ENCODE measurements around the gene METTL14. TPM values are rescaled to one million over a fixed set of nuclear protein-coding genes. Genes with fewer than 3 reads are reported as not detected.

Gene METTL14
- total RNA-seq, 3 donors from 2014 or later = 33.6 to 53.6 (median 36.4) TPM

DNA sequence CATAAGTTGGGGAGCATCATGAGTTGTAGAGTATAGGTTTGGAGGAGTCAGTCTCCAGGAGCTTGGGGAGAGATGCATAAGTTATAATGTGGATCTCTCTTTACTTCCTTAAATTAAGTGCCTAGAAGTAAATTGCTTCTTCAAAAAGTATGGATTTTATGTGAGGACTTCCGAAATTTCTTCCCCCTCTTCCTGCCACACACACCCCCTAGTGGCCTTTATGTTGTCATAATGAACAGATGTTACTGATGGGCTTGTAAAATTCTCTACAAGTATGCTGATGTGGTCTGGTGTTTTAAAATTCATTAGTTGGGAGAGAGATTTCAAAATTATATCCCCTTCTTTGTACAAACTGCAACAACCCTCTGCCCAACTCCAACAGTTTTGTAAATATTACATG lies 2.3 kb upstream of the METTL14 start:
- H3K9me3 ChIP-seq = no peaks in the 10 kb centered on the region
- intact Hi-C loops (cut with DNase I, micrococcal nuclease) = no loop called here
- DNase-seq (no peak), ATAC-seq (no peak)
- peaks cover 10% of the 10 kb centered on the region for H3K4me1 ChIP-seq (ENCODE audit: low read depth)
- no peaks in the 10 kb centered on the region for H3K36me3 ChIP-seq (ENCODE audit: low read depth)
- no peak overlapping the region for H3K4me3 ChIP-seq
- TF ChIP-seq, protein P1, sequence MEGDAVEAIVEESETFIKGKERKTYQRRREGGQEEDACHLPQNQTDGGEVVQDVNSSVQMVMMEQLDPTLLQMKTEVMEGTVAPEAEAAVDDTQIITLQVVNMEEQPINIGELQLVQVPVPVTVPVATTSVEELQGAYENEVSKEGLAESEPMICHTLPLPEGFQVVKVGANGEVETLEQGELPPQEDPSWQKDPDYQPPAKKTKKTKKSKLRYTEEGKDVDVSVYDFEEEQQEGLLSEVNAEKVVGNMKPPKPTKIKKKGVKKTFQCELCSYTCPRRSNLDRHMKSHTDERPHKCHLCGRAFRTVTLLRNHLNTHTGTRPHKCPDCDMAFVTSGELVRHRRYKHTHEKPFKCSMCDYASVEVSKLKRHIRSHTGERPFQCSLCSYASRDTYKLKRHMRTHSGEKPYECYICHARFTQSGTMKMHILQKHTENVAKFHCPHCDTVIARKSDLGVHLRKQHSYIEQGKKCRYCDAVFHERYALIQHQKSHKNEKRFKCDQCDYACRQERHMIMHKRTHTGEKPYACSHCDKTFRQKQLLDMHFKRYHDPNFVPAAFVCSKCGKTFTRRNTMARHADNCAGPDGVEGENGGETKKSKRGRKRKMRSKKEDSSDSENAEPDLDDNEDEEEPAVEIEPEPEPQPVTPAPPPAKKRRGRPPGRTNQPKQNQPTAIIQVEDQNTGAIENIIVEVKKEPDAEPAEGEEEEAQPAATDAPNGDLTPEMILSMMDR (IDR thresholded peaks at IDR 0.05) = no peak

DNA sequence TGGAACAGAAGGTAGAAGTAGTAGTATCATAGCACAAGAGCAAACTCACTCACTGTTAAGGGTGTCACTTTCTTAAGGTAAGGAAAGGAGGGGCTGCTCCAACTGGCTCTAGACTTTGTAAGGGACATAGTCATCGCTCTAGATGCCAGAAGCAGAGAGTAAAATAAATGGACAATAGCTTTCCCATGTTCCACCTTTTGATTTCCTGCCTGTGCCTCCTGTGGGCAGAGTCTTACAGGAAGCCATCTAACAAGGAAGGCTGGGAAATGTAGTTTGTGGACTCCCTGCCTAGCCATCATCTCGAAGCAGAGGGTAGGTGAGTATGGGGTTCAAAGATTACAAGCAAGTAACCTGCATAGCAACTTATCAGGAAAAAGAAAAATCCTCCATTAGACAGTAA lies 1.7 kb upstream of the METTL14 start:
- Histone ChIP-seq H3K36me3 (ENCODE audit: low read depth) (no peaks in the 10 kb centered on the region), H3K4me3 (no peak overlapping the region), H3K4me1 (ENCODE audit: low read depth) (peaks cover 10% of the 10 kb centered on the region), H3K9me3 (no peaks in the 10 kb centered on the region)
- ATAC-seq (peak; percentile 30), DNase-seq (no peak)
- intact Hi-C loops (cut with DNase I, micrococcal nuclease) = no loop called here
- TF ChIP-seq, protein P1 (IDR thresholded peaks at IDR 0.05) = no peak

DNA sequence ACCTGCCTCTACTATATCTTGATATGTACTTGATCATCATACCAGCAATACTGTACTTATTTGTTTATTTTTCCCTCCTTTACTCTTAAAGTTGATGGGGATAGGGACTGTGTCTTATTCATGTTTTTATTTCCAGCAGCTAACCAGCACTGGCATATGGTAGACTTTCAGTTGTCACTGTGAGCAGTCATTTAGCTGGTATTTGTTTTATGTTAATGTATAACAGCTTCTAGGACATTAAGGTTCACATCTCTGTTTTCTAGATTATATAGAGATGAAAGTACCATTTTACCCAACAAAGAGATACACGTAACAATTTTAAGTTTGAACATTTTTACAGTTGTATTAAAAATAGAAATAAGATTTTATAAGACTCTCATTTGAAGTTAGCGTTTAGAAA lies 17.9 kb downstream of the METTL14 start:
- TF ChIP-seq, protein P1 (IDR thresholded peaks at IDR 0.05) = no peak
- Histone ChIP-seq H3K4me1 (ENCODE audit: low read depth) (no peaks in the 10 kb centered on the region), H3K36me3 (ENCODE audit: low read depth) (peaks cover 11% of the 10 kb centered on the region), H3K4me3 (no peak overlapping the region), H3K9me3 (no peaks in the 10 kb centered on the region)
- intact Hi-C loops (cut with DNase I, micrococcal nuclease) = no loop called here
- DNase-seq (no peak), ATAC-seq (peak; percentile 86)

DNA sequence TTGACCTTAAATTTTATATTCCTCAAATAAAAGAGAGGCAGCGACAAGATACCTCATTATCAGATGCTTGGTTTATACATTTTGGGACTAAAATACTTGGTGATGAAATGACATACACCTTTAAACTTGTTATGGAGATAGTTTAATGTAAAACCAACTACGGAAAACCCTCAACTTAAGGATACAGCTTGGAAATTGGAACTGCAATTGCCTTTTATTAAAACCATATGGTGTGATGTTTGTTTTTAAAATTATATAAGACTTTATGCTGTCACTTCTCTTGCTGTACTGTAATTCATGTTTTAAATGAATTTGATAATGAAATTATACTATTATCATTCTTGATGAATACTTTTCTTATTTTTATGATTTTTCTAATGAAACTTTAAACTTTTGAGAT lies 25.9 kb downstream of the METTL14 start:
- no peak overlapping the region for H3K4me3 ChIP-seq
- intact Hi-C loops (cut with DNase I, micrococcal nuclease) = no loop called here
- H3K36me3 ChIP-seq (ENCODE audit: low read depth) = no peaks in the 10 kb centered on the region
- no peaks in the 10 kb centered on the region for H3K9me3 ChIP-seq
- TF ChIP-seq, protein P1 (IDR thresholded peaks at IDR 0.05) = no peak
- no peak for ATAC-seq
- H3K4me1 ChIP-seq (ENCODE audit: low read depth) = no peaks in the 10 kb centered on the region
- DNase-seq = no peak

DNA sequence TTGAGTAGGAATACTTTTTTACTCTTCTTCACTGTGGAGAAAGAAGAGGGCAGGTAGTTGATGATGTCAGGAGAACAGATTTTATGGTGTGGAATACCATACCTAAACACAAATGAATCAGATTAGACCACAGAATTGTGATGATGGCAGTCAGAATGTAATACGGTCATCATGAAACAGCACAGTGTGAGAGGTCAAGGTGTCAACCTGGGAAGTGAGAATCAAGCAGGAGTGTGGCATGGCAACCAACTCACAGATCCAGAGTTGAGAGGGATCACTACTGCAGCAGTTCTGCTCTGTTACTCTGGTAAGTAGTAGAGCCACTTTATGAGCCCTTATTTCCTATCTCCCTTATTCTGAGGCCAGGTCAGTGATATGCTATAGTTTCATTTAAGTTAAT lies 27.7 kb downstream of the METTL14 start:
- TF ChIP-seq, protein P1 (IDR thresholded peaks at IDR 0.05) = no peak
- H3K36me3 ChIP-seq (ENCODE audit: low read depth) = no peaks in the 10 kb centered on the region
- ATAC-seq = no peak

DNA sequence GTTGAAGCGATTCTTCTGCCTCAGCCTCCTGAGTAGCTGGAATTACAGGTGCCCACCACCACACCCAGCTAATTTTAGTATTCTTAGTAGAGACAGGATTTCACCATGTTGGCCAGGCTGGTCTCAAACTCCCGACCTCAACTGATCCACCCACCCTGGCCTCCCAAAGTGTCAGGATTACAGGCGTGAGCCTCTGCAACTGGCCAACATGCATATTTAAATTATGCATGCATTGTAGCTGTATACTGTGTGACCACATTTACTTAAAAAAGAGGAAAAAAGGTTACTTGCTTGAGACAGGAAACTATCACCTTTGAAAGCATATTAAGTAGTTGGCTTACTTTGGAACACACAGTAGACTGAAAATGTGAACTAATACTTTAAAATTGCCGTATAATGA lies 29.5 kb downstream of the METTL14 start:
- no peak for DNase-seq
- intact Hi-C loops (cut with DNase I, micrococcal nuclease) = no loop called here
- Histone ChIP-seq H3K36me3 (ENCODE audit: low read depth) (no peaks in the 10 kb centered on the region), H3K4me1 (ENCODE audit: low read depth) (no peaks in the 10 kb centered on the region), H3K4me3 (no peak overlapping the region), H3K9me3 (no peaks in the 10 kb centered on the region)
- TF ChIP-seq, protein P1 (IDR thresholded peaks at IDR 0.05) = no peak
- ATAC-seq = no peak

More for the DNA sequence above, 27.7 kb downstream of the METTL14 start:
- intact Hi-C loops (cut with DNase I, micrococcal nuclease) = no loop called here
- no peaks in the 10 kb centered on the region for H3K9me3 ChIP-seq
- H3K4me1 ChIP-seq (ENCODE audit: low read depth) = no peaks in the 10 kb centered on the region
- DNase-seq = no peak
- no peak overlapping the region for H3K4me3 ChIP-seq

Data from mucosa of descending colon (tissue), 3 donors.